Hematopoietic multipotent progenitor cell treated with erythropoietin and hydrocortisone succinate and interleukin-3 and kit ligand, for 15 days (in vitro differentiated cells): Measurements from ENCODE around the gene ADCK1.
"Not testable (repeated sequence)": the region's sequence is repeated elsewhere in the genome, so short reads cannot be mapped to it uniquely, and the experiment has no call there.

ENCODE experiments used
- DNase-seq: peaks from one replicate; pipeline ENCODE4 v3.0.0-alpha.2; 2015; ENCODE audit warnings: low spot score

ADCK1 gene

GRCh38 chr14:77955816-77956484, 156.0 kb downstream of the ADCK1 start:
- DNase-seq: no peak

DNA sequence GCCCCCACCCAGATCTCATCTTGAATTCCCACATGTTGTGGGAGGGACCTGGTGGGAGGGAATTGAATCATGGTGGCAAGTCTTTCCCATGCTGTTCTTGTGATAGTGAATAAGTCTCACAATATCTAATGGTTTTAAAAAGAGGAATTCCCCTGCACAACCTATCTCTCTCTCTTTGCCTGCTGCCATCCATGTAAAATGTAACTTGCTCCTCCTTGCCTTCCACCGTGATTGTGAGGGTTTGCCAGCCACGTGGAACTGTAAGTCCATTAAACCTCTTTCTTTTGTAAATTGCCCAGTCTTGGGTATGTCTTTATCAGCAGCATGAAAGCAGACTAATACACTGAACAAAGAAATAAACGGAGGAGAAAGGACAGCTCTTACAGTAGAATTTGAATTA, 159.8 kb downstream of the ADCK1 start:
- DNase-seq: not testable (repeated sequence)

GRCh38 chr14:77961847-77962580, 162.1 kb downstream of the ADCK1 start:
- no peak for DNase-seq

GRCh38 chr14:77962731-77963520, 163.0 kb downstream of the ADCK1 start:
- no peak for DNase-seq

GRCh38 chr14:77964586-77964985, 164.7 kb downstream of the ADCK1 start:
- no peak for DNase-seq

DNA sequence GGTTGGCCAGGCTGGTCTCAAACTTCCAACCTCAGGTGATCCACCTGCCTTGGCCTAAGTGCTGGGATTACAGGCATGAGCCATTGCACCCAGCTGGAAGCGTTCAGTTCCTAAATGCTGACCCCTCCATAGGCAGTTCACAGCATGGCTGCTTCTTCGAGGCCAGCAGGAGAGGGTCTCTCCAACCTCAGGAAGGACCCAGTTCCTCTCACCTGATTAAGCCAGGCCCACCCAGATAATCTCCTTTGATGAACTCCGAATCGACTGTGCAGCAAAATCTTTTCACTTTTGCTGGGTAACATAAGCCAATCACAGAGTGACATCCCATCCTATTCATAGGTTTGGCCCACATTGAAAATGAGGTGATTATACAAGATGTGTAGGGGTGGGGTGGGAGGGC, 165.1 kb downstream of the ADCK1 start:
- no peak for DNase-seq

DNA sequence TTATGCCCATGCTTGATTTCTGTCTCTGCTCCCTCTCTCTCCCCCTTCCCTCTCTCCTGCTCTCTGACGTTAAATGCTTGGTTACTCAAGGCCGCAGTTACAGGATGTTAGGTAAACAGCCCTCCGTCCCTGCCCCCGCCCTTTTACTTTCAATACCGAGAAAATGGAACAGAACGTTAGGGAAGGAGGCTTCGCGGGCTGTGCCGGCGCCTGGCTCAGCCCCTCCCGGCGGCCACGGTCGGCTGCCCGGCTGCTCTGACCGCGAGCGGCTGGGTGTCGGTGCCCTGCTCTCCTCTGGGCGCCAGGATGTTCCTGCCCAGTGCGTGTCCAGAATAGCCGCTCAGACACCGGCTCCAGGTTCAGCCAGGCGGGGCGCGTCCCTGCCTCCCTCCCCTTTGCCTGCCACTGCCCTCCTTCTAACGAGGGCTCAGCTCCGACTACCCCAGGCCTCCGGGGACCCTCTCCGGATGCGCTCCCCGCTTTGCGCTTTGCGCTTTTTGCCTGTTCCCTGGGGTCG, 166.1 kb downstream of the ADCK1 start:
- no peak for DNase-seq

DNA sequence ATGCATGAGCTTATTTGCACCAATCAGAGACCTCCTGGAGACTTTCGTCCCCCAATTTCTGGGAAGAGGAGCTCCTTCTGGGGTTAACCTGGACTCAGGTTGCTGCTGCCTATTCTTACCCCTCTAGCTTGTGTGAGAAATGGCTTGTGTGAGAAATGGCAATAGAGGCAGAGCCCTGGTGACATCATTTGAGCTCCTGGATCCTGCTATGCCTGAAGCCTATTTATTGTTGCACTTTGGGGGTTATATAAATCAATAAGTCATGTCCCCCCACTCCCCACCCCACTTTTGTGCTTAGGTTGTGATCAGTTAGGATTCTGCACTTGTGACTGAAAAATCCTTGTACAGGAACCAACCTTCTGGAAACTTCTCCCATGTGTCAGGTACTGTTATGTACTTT, 167.2 kb downstream of the ADCK1 start:
- DNase-seq: no peak

GRCh38 chr14:77970646-77971045, 170.7 kb downstream of the ADCK1 start:
- DNase-seq: no peak

- DNase-seq: no peak
Measured at GRCh38 chr14:77973246-77973645, 173.3 kb downstream of the ADCK1 start.

- no peak for DNase-seq
Measured at GRCh38 chr14:77976591-77976990, 176.7 kb downstream of the ADCK1 start.

DNA sequence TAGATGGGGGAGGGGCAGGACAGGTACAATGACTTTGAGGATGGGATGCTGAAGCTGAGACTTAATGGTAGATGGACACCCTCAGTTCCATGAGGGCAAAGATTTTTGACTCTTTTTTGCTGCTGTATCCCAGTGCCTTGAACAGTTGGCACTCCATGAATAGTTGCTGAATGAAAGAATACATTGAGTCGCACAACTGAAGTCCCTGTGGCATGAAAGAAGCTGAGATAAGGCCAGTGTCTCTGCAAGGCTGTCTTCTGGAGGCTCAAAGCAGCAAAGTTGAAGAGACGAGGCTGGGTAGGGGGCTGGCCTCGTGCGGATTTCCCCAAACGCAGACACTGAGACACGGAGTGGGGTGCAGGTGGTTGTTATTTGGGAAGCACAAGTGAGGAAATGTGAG, 179.3 kb downstream of the ADCK1 start:
- no peak for DNase-seq

DNA sequence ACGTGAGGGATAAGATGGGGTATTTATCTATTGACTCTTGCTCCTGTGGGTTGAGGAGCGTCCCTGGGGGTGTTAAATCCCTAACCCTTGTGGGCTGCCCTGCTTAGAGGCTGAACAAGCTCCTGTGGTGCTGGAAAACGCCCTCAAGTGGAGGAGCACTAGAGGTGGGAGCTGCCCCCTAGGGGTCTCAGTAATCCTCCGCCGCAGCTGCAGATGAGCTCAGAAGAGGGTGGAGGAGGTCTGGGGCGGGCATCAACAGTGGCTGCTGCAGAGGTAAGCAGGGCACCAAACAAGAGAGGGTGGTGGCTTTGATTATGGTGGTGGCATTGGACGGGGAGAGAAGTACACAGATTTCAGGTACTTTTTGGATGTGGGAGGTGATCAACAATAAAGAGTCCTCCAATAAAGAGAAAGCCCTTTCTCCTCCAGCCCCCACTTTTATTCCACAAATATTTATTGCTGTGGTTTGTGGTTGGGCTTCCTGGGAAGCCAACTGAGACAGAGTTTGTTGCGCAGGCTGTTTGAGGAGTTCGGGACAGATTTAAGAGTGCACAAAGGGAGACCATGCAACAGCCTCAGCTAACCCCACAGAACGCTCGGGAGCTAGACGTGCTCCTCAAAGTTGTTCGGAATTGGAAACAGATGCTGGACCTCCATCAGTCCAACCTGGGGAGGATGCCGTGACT, 179.9 kb downstream of the ADCK1 start:
- DNase-seq: no peak

DNA sequence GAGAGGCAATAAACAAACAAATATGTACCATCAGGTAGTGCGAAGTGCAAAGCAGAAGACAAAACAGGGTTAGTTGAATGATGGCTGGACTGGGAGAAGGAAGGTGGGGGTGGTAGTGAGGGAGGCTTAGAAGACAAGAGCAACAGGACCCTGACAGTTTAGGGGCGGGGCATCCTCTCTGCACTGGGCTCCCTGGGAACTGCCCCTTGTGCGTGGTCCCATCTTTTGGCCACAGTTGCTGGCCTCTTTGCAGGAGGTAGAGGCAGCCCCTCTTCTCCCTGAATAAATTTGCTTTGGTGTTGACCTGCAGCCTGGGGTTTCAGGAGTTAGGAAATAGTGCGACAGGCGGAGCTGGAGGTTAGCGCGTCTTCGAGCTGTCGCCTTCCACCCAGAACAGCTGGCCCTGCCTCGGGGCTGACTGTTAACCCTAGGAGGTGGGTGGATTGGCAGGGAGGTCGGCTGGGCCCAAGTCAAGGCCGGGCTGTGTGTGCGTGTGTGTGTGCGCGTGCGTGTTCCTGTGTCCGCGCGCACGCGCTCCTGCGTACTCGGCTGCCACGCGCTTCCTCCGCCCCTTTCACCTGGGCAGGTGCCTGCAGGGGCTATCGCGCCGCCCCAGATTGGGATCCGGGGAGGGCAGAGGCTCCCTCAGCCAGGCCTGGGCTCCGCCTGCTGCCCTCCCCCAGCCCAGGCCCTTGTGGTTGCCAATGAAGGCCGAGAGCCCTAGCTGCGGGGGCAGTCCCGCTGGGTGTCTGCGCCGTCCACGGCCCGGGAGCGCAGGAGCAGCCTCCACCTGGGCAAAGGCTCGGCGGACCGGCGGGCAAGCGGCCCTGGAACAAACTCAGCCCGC, 180.8 kb downstream of the ADCK1 start:
- DNase-seq: no peak
